AG09319 (cell line): ENCODE results near the gene TAF11L3.
"Not testable (repeated sequence)": the region's sequence is repeated elsewhere in the genome, so short reads cannot be mapped to it uniquely, and the experiment has no call there.

Experiments
- DNase-seq: peaks from one replicate; pipeline ENCODE4 v3.0.0-alpha.2; 2010; ENCODE audit warnings: low read depth; ENCODE audit errors: extremely low read depth
- TF ChIP-seq, protein P1 (sequence below): IDR thresholded peaks from 2 replicates; pipeline ENCODE4 v1.5.1; 2011; ENCODE audit warnings: low read depth, mild to moderate bottlenecking, inconsistent platforms, low read length, moderate library complexity

The TAF11L3 gene

DNA sequence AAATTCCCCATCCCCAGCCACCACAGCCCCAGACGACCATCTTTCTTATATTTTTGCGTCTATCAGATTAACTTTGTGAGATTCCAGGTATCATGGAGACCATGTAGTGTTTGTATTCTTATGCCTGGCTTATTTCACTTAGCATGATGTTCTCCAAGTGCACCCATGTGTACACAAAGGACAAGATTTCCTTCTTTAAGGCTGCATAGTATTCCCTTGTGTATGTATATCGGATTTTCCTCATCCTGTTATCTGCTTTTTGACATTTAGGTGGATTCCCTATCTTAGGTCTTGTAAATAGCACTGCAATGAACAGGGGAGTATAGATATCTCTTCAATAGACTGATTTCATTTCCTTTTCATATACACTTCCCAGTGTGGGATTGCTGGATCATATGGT lies 25.4 kb upstream of the TAF11L3 start:
- TF ChIP-seq, protein P1, sequence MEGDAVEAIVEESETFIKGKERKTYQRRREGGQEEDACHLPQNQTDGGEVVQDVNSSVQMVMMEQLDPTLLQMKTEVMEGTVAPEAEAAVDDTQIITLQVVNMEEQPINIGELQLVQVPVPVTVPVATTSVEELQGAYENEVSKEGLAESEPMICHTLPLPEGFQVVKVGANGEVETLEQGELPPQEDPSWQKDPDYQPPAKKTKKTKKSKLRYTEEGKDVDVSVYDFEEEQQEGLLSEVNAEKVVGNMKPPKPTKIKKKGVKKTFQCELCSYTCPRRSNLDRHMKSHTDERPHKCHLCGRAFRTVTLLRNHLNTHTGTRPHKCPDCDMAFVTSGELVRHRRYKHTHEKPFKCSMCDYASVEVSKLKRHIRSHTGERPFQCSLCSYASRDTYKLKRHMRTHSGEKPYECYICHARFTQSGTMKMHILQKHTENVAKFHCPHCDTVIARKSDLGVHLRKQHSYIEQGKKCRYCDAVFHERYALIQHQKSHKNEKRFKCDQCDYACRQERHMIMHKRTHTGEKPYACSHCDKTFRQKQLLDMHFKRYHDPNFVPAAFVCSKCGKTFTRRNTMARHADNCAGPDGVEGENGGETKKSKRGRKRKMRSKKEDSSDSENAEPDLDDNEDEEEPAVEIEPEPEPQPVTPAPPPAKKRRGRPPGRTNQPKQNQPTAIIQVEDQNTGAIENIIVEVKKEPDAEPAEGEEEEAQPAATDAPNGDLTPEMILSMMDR = no peak
- no peak for DNase-seq

DNA sequence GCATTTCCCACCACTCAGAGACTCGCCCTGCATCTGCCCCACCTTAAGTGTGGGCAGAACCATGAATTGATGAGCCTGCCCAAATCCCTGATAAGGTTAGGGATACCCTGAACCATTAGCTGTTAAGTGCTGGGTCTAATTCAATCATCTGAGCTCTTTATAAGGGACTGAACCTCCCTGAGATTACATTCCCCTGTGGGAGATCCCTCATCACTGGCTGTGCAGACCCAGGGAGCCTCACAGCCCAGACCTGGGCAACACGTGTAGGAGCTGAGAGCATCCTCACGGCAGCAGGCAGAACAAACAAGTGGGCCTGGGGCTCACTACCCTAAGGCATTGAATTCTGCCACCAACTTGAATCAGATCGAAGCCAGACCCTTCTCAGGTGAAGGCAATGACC lies 20.7 kb upstream of the TAF11L3 start:
- no peak for DNase-seq
- TF ChIP-seq, protein P1 = no peak

DNA sequence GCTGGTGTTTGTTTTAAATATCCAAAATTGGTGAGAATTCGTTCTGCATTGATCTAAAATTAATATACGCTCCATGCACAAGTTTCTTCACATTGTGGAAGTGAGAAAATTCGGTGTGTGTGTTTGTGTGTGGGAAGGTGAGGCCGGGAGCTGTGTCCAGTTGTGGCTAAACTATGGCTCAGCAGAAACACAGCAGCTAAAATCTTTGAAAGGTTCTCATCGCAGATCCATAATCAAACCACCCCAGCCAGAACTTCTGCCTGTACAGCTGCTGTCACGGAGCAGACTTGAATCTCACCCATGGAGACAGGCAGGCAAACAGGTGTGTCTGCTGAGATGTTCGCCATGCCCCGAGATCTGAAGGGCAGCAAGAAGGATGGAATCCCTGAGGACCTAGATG lies 20.2 kb upstream of the TAF11L3 start, which contains the start of gene TAF11L2:
Gene TAF11L2 (plus strand): TSS at position 301 of the 400 bp plus-strand sequence.
- not testable (repeated sequence) for DNase-seq

DNA sequence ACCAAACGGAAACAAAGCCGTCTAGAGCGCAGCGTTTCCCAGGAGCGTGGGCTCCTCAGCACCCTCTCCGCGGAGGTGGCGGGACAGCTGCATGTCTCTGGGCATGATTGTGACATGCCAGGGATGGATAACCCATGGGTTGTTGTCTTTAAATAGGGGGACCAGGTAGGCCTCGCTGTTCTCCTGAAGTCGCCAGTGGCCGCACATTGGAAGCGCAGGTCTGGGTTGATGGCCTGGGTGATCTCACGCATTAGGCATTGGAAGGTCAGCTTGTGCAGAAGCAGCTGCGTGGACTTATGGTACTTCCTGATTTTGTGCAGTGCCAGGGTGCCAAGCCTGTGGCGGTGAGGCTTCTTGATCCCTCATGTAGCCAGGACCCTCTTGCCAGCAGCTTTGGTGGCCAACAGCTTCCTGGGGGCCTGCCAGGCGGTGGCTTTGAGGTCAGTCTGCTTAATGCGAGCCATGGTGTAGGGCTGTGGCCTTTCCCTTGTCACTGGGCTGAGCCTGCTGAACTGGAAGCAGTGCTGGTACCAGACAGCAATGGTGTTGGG lies 6.3 kb upstream of the TAF11L3 start:
- TF ChIP-seq, protein P1 = no peak

DNA sequence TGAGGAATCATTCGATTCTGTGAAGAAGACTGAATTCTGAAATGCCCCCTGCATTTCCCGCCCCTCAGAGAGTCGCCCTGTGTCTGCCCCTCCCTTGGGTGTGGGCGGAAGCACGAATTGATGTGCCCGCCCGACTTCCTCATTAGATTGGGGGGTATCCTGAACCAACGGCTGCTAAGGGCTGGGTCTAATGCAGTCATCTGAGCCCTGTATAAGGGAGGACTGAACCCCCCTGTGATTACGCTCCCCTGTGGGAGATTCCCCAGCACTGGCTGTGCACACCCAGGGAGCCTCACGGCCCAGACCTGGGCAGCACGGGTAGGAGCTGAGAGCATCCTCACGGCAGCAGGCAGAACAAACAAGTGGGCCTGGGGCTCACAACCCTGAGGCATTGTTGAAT lies 641 bp upstream of the TAF11L3 start:
- not testable (repeated sequence) for DNase-seq

More for the DNA sequence above, 6.3 kb upstream of the TAF11L3 start:
- DNase-seq = no peak

DNA sequence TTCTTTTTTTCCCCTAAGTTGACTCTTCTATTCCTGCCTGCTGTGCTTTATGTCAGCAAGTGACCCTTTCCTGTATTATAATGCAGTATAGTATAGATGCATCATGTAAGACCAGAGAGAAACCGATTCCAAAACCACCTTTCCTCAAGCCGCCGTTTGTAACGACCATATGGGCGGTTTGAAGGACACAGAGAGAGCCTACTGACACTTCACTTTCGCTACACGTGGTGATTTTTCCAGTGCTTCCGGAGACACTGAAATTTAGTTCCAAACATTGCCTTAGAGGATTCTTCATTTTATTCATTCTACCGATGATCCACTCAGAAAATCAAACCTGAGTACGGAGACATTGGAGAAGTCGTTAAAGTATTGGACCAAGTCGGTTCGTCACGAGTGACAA lies 1.3 kb downstream of the TAF11L3 start:
- not testable (repeated sequence) for DNase-seq

DNA sequence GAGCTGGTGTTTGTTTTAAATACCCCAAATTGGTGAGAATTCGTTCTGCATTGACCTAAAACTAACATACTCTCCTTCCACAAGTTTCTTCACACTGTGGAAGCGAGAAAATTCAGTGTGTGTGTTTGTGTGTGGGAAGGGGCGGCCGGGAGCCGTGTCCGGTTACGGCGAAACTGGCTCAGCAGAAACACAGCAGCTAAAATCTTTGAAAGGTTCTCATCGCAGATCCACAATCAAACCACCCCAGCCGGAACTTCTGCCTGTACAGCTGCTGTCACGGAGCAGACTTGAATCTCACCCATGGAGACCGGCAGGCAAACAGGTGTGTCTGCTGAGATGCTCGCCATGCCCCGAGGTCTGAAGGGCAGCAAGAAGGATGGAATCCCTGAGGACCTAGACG lies 3.3 kb downstream of the TAF11L3 start, which contains the start of gene TAF11L4:
Gene TAF11L4 (plus strand): TSS at position 301 of the 400 bp plus-strand sequence.
- DNase-seq = not testable (repeated sequence)

DNA sequence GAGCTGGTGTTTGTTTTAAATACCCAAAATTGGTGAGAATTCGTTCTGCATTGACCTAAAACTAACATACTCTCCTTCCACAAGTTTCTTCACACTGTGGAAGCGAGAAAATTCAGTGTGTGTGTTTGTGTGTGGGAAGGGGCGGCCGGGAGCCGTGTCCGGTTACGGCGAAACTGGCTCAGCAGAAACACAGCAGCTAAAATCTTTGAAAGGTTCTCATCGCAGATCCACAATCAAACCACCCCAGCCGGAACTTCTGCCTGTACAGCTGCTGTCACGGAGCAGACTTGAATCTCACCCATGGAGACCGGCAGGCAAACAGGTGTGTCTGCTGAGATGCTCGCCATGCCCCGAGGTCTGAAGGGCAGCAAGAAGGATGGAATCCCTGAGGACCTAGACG lies 6.8 kb downstream of the TAF11L3 start, which contains the start of gene TAF11L5:
Gene TAF11L5 (plus strand): TSS at position 301 of the 400 bp plus-strand sequence.
- not testable (repeated sequence) for DNase-seq

DNA sequence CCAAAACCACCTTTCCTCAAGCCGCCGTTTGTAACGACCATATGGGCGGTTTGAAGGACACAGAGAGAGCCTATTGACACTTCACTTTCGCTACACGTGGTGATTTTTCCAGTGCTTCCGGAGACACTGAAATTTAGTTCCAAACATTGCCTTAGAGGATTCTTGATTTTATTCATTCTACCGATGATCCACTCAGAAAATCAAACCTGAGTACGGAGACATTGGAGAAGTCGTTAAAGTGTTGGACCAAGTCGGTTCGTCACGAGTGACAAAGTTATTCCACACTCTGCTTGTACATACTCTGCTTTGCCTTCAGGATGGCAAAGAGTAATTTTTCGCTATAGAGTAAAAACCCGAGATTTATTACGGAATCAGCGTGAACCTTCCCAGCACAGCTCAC lies 8.3 kb downstream of the TAF11L3 start:
- DNase-seq = not testable (repeated sequence)

DNA sequence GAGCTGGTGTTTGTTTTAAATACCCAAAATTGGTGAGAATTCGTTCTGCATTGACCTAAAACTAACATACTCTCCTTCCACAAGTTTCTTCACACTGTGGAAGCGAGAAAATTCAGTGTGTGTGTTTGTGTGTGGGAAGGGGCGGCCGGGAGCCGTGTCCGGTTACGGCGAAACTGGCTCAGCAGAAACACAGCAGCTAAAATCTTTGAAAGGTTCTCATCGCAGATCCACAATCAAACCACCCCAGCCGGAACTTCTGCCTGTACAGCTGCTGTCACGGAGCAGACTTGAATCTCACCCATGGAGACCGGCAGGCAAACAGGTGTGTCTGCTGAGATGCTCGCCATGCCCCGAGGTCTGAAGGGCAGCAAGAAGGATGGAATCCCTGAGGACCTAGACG lies 10.2 kb downstream of the TAF11L3 start, which contains the start of gene TAF11L6:
Gene TAF11L6 (plus strand): TSS at position 301 of the 400 bp plus-strand sequence.
- DNase-seq = not testable (repeated sequence)
